HEK293T (cell line): ENCODE measurements around the gene RC3H2.

Source experiments
- BHLHE40 ChIP-seq: fragments of 450-650 bp; IDR thresholded peaks from 2 replicates; pipeline ENCODE4 v1.6.1; 2016; ENCODE audit warnings: mild to moderate bottlenecking, moderate library complexity, borderline replicate concordance
- FOXA1 ChIP-seq: fragments of 450-650 bp; IDR thresholded peaks from 2 replicates; pipeline ENCODE4 v1.6.1; 2016; ENCODE audit warnings: mild to moderate bottlenecking
- HDGF ChIP-seq: fragments of 450-650 bp; IDR thresholded peaks from 2 replicates; pipeline ENCODE4 v1.6.1; 2017; ENCODE audit warnings: antibody characterized with exemption, borderline replicate concordance
- L3MBTL2 ChIP-seq: fragments of 450-650 bp; conservative IDR thresholded peaks from 2 replicates; pipeline ENCODE4 v1.6.1; 2016; ENCODE audit warnings: mild to moderate bottlenecking
- TF ChIP-seq, protein P1 (sequence below): fragments of 450-650 bp; IDR thresholded peaks from 2 replicates; pipeline ENCODE4 v1.6.1; 2016

DNA sequence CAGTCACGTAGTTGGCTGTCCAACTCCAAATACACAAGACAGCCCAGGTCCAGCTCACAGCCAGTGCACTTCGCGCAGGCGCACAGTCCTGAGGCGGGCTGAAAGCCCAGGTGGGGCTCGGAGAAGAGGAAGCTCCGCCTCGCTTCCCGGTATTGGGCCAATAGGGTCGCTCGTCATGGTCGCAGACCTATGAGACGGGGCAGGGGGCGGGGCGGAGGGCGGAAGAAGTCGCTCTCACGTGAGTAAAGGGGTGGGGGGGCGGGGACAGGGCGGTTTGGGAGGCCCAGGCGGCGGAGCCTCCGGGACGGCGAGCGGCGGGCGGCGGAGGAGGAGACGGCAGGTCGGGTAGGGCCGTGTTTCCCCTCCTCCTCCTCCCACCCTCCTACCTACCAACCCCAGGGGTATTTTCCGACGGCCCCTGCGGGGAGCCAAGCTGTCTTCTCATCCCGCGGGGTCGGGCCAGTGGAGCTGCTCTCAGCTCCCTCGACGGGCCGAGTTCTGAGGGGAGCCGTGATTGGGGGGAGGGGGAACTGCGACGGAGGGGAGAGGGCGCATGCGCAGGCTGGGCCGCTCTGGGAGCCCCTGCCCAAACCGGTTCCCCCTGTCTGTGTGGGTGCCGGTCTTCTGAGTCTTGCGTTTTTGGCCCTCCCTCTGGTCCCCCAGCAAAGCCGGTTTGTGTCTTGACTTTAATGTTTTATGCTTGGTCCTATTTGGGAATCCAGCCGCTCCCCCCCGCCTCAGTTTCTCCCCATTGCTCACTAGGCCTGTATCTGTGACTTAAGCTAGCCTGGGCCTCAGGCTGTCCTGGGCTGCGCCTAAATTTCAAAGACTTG lies 35.8 kb upstream of the RC3H2 start, which contains the start of gene RABGAP1:
- TF ChIP-seq, protein P1, sequence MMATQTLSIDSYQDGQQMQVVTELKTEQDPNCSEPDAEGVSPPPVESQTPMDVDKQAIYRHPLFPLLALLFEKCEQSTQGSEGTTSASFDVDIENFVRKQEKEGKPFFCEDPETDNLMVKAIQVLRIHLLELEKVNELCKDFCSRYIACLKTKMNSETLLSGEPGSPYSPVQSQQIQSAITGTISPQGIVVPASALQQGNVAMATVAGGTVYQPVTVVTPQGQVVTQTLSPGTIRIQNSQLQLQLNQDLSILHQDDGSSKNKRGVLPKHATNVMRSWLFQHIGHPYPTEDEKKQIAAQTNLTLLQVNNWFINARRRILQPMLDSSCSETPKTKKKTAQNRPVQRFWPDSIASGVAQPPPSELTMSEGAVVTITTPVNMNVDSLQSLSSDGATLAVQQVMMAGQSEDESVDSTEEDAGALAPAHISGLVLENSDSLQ = 0 out of 2 replicates have a peak, but pooled peaks have one; percentile 12
- TF ChIP-seq L3MBTL2 = peak; percentile 31; the same call in 1 of the 2 replicates
- no peak for TF ChIP-seq FOXA1
- TF ChIP-seq HDGF = no peak
- no peak for TF ChIP-seq BHLHE40
